Measurements from ENCODE around the gene C1orf232. TPM values are rescaled to one million over a fixed set of nuclear protein-coding genes. Genes with fewer than 3 reads are reported as not detected.

The C1orf232 gene
- total RNA-seq, 2 experiments from 2014 or later = not detected

- TF ChIP-seq, protein P1, sequence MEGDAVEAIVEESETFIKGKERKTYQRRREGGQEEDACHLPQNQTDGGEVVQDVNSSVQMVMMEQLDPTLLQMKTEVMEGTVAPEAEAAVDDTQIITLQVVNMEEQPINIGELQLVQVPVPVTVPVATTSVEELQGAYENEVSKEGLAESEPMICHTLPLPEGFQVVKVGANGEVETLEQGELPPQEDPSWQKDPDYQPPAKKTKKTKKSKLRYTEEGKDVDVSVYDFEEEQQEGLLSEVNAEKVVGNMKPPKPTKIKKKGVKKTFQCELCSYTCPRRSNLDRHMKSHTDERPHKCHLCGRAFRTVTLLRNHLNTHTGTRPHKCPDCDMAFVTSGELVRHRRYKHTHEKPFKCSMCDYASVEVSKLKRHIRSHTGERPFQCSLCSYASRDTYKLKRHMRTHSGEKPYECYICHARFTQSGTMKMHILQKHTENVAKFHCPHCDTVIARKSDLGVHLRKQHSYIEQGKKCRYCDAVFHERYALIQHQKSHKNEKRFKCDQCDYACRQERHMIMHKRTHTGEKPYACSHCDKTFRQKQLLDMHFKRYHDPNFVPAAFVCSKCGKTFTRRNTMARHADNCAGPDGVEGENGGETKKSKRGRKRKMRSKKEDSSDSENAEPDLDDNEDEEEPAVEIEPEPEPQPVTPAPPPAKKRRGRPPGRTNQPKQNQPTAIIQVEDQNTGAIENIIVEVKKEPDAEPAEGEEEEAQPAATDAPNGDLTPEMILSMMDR (IDR thresholded peaks at IDR 0.05) = no peak
- peaks cover 9% of the 10 kb centered on the region for H3K4me1 ChIP-seq (ENCODE audit: insufficient read depth, low read length)
- H3K27ac ChIP-seq (ENCODE audit: low read depth in 1 of 2, low read length in 2 of 2) = no peak overlapping the region
- no peak overlapping the region for H3K4me3 ChIP-seq (ENCODE audit: low read length)
- no peaks in the 10 kb centered on the region for H3K9me3 Mint-ChIP-seq
- H3K27me3 Mint-ChIP-seq = no peaks in the 10 kb centered on the region
- H3K4me3 Mint-ChIP-seq = no peak overlapping the region
- no peaks in the 10 kb centered on the region for H3K36me3 ChIP-seq (ENCODE audit: insufficient read depth, low read length)
- POLR2A ChIA-PET = interaction anchor here (0.8 to 3.0 kb wide), 6 partner anchors 19 to 251 kb away, joined by 3 to 38 read pairs (median 12); partner anchors contain the start of genes PDIK1L and ZNF593
- no peaks in the 10 kb centered on the region for H3K9me3 ChIP-seq (ENCODE audit: control insufficient read depth in 1 of 2, insufficient read depth in 1 of 2, low read length in 2 of 2)
- DNase-seq = no peak
- no peak overlapping the region for H3K27ac Mint-ChIP-seq
- peaks cover 6% of the 10 kb centered on the region for H3K4me1 Mint-ChIP-seq (ENCODE audit: low read depth)
- intact Hi-C loops (cut with DNase I, micrococcal nuclease) = loop anchor here (1.0 kb wide), 3 partner anchors 20 to 110 kb away; no protein-coding TSS in a partner anchor
- no peak for ATAC-seq (ENCODE audit: poor library complexity)
- H3K36me3 Mint-ChIP-seq (ENCODE audit: low read depth) = no peaks in the 10 kb centered on the region
- CTCF ChIA-PET = interaction anchor here (1.7 to 4.4 kb wide), 6 partner anchors 17 to 88 kb away, joined by 12 to 44 read pairs (median 28); partner anchors contain the start of genes CEP85 and ZNF593
- no peaks in the 10 kb centered on the region for H3K27me3 ChIP-seq (ENCODE audit: control insufficient read depth in 1 of 2, insufficient read depth in 2 of 2, low read length in 2 of 2)
Observed at GRCh38 chr1:26145960-26146294, 22.8 kb downstream of the C1orf232 start.

DNA sequence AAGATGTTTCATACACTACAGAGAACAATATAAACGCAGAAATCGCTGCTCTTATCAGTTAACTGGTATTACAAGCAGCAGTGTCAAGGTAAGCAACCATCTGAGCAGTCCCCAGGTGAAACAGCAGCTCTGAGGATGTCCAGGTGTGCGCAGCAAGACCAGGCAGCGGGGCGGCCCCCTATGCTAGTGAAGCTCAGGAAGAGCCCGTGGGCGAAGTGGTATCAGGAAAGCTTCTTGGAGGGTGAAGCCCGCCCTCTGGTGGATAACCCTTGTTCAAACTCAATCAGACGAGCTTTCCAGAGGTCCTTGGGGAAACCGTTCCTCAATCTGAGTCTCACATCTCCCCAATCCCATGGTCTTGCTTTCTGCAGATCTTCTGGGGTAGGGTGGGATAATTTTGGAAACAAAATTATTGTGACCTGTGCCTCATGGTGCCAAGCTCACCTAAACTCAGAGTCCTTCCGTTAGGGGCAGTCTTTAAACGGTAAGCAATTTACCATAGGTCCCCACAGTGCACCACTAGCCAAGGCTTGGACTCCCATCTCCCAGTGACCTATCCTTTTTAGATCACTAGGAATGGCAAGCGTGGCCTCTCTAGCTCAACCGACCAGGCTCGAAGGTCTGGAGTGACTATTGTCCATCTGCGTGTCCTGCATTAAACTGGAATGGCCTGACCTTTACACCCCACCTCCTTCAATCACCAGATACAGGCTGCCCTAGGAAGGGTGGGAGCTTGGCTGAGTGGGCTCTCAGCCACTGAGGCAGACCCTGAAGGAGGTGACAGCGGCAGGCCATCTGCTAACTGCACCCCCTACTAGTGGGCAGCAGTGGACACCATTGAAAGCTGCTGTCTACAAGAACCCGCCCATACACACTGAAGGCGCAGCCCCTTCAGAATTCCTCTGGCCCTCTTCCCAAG, 23.5 kb downstream of the C1orf232 start:
- CTCF ChIA-PET = interaction anchor here (0.5 to 4.4 kb wide), 16 partner anchors 9 to 109 kb away, joined by 3 to 44 read pairs (median 12); partner anchors contain the start of genes CEP85, PDIK1L and ZNF593
- no peak overlapping the region for H3K27ac Mint-ChIP-seq
- TF ChIP-seq, protein P1 (IDR thresholded peaks at IDR 0.05) = peak; percentile 86
- peak; percentile 54 to 91 (median 74) for DNase-seq
- H3K9me3 ChIP-seq (ENCODE audit: control insufficient read depth in 1 of 2, insufficient read depth in 1 of 2, low read length in 2 of 2) = no peaks in the 10 kb centered on the region
- H3K4me3 Mint-ChIP-seq = no peak overlapping the region
- H3K4me1 Mint-ChIP-seq (ENCODE audit: low read depth) = peaks cover 6% of the 10 kb centered on the region
- no peaks in the 10 kb centered on the region for H3K27me3 ChIP-seq (ENCODE audit: control insufficient read depth in 1 of 2, insufficient read depth in 2 of 2, low read length in 2 of 2)
- POLR2A ChIA-PET = interaction anchor here (0.8 to 3.0 kb wide), 11 partner anchors 19 to 250 kb away, joined by 3 to 38 read pairs (median 5); partner anchors contain the start of genes CEP85, PDIK1L and ZNF593
- H3K4me1 ChIP-seq (ENCODE audit: insufficient read depth, low read length) = peaks cover 9% of the 10 kb centered on the region
- no peaks in the 10 kb centered on the region for H3K36me3 Mint-ChIP-seq (ENCODE audit: low read depth)
- H3K4me3 ChIP-seq (ENCODE audit: low read length) = no peak overlapping the region
- H3K27ac ChIP-seq (ENCODE audit: low read depth in 1 of 2, low read length in 2 of 2) = no peak overlapping the region
- intact Hi-C loops (cut with DNase I, micrococcal nuclease) = loop anchor here (1.0 kb wide), 3 partner anchors 19 to 109 kb away; no protein-coding TSS in a partner anchor
- no peaks in the 10 kb centered on the region for H3K36me3 ChIP-seq (ENCODE audit: insufficient read depth, low read length)
- H3K27me3 Mint-ChIP-seq = no peaks in the 10 kb centered on the region
- ATAC-seq (ENCODE audit: poor library complexity) = peak; percentile 97
- no peaks in the 10 kb centered on the region for H3K9me3 Mint-ChIP-seq

DNA sequence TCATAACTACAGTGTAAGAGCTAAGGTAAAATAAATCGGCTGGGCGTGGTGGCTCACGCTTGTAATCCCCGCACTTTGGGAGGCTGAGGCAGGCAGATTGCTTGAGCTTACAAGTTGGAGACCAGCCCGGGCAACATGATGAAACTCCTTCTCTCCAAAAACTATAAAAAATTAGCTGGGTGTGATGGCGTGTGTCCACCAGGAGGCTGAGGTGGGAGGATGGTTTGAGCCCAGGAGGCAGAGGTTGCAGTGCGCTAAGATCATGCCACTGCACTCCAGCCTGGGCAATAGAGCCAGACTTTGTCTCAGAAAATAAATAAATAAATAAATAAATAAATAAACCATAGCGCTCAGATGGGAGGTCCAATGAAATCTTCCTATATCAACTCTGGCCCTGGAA, 26.6 kb downstream of the C1orf232 start:
- Mint-ChIP-seq H3K36me3 (ENCODE audit: low read depth) (no peaks in the 10 kb centered on the region), H3K27me3 (no peaks in the 10 kb centered on the region), H3K27ac (no peak overlapping the region), H3K4me1 (ENCODE audit: low read depth) (peaks cover 20% of the 10 kb centered on the region), H3K4me3 (no peak overlapping the region), H3K9me3 (no peaks in the 10 kb centered on the region)
- CTCF ChIA-PET = interaction anchor here (0.6 to 1.8 kb wide), 5 partner anchors 15 to 275 kb away, joined by 3 to 4 read pairs (median 3); no protein-coding TSS in a partner anchor
- TF ChIP-seq, protein P1 (IDR thresholded peaks at IDR 0.05) = no peak
- Histone ChIP-seq H3K27ac (ENCODE audit: low read depth in 1 of 2, low read length in 2 of 2) (no peak overlapping the region), H3K4me3 (ENCODE audit: low read length) (no peak overlapping the region), H3K4me1 (ENCODE audit: insufficient read depth, low read length) (peaks cover 12% of the 10 kb centered on the region), H3K27me3 (ENCODE audit: control insufficient read depth in 1 of 2, insufficient read depth in 2 of 2, low read length in 2 of 2) (no peaks in the 10 kb centered on the region), H3K9me3 (ENCODE audit: control insufficient read depth in 1 of 2, insufficient read depth in 1 of 2, low read length in 2 of 2) (no peaks in the 10 kb centered on the region), H3K36me3 (ENCODE audit: insufficient read depth, low read length) (no peaks in the 10 kb centered on the region)
- intact Hi-C loops (cut with DNase I, micrococcal nuclease) = loop anchor here in 1 of 2 experiments (2.0 kb wide), 1 partner anchor 13 kb away; no protein-coding TSS in a partner anchor
- POLR2A ChIA-PET = interaction anchor here (0.9 to 1.3 kb wide), 2 partner anchors 12 to 16 kb away, joined by 3 to 11 read pairs; no protein-coding TSS in a partner anchor
- no peak for DNase-seq
- ATAC-seq (ENCODE audit: poor library complexity) = no peak
